HG02623 (cell line): ENCODE data around the gene TROAP.

ENCODE experiments used
- ATAC-seq: cut with Tn5 transposase; IDR thresholded peaks from one replicate; pipeline ENCODE4 v1.9.1; 2021; ENCODE audit warnings: moderate library complexity; ENCODE audit not compliant: unreplicated experiment

TROAP gene

DNA sequence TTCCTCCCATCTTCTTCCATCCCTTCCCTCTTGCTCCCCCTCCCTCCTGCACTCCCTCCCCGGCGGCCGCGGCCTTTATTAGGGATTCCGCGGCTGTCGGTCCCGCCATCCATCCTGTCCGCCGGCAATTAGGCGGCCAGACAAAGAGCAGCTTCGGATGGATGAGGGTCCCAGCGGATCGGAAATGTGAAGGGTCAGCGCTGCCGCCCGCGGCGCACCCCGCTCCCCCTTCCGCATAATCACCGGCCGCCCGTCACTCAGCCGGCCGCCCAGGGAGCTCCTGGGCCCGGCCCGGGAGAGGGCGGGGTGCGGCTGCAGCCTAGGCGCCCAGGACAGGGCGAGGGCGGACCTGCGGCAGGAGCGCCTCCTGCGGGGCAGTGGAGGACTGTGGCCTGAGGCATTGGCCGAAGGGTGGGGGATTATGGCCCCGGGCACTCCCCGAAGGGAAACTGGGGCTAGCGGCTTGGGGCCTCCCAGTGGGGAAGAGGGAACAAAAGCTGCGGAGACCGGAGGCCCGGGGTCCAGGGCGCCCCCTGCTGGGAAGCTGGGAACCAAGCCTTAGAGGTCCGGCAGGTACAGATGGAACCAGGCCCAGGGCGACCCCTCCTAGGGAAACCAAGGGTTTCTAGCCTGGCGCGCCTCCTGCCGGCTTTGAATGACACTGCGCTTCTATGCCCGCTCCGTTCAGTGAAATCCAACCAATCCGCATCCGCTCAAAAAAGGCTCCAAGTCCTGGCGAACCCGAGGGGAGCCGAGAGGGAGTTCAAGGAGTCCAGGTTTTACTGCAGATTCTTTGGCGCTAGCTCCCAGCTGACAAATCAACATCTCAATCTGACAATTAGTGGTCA lies 19.2 kb downstream of the TROAP start:
- peak; percentile 46 for ATAC-seq

DNA sequence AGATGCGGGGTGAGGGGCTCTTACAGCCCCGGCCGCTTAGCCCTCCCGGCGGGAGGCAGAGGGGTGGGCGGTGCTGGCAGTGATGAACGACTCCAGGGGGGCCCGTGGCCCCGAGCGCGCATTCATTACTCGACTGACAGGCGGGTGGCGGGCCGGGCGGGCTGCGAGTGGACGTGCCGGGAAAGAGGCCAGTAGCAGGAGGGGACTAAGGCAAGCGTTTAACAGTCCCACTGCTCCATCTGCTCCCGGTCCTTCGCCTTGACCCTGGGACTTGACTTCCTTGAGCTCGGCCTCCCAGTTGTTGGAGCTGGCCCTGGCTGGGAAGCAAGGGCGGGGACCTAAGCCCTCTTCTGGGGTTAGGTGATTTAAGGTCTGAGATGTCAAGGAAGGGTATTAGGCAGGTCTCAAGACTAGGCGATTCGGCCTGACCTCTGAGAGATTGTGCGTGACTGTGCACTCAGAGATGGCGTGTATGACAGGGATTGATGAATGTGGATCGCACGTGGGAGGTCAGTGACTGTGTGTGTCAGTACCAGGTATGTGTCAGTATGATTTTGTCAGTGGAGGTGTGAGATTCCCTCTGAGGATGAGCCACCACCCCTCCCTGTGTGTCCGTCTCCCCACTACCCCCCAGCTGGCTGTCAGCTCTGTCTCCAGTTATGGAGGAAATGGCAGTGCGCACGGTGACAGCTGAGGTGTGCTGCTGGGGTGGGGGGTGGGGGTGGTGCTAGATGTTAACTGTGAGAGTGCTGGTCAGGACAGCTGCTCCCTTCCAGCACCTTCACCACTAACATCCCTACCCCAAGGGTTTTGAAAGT lies 20.1 kb downstream of the TROAP start:
- no peak for ATAC-seq

DNA sequence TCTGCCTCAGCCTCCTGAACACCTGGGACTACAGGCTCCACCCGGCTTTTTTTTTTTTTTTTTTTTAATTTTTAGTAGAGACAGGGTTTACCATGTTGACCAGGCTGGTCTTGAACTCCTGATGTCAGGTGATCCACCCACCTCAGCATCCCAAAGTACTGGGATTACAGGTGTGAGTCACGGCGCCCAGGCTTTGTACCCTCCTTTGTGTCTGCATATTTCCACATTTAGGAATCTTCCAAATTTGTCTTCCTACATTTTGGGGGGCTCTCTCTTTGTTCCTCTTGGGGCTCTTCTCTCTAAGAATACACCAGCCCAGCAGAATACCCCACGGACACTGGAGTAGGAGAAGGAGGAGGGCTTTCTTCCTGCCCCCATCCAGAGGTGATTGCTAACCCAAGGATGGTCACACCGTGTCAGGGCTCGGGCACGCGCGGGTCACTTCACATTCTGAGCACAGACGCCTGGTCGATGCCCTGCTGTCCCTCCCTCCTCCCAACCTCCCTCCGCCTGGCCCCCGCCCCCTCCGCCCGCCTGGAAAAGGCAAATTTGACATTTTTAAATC lies 21.5 kb downstream of the TROAP start:
- ATAC-seq, result no peak

- ATAC-seq, result no peak
These were observed 22.2 kb downstream of the TROAP start for GRCh38 chr12:49345051-49345824.

DNA sequence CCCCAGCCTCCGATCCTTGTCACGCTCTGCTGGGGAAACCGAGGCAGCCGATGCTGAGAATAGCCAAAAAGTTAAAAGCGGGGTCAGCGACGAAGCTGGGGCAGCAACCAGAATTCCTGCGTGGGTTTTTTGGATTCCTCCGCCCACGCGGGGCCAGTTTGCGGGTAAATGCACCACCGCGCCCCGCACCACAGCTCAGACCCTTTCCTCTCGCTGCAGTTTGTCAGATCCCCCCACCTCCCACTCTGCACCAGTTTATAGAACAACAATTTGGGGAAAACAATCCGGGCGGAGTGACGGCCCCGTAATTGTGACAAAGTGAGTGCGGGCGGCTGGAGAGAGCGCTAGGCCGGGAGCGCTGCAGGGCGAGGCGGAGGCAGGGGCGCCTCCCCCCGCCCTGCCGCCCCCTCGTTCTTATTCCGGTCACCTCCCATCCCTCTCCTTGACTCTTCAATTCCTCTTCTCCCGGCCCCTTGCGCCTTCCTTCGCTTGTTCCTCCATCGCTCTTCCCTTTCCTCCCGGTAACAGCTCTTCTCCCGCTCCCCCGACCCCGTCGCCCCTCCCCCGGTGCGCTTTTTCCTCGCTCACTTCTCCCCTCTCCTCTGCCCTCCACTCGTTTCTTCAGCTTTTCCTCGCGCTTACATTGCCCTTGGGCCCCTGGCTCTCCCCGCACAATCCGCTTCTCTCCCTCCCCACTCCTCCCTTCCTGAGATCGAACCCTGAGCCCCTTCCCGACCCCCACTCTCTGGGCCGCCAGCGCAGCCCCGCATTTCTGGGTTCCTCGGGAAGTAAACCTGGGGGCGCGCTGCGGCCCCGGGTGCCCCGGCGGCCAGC lies 23.0 kb downstream of the TROAP start:
- no peak for ATAC-seq

DNA sequence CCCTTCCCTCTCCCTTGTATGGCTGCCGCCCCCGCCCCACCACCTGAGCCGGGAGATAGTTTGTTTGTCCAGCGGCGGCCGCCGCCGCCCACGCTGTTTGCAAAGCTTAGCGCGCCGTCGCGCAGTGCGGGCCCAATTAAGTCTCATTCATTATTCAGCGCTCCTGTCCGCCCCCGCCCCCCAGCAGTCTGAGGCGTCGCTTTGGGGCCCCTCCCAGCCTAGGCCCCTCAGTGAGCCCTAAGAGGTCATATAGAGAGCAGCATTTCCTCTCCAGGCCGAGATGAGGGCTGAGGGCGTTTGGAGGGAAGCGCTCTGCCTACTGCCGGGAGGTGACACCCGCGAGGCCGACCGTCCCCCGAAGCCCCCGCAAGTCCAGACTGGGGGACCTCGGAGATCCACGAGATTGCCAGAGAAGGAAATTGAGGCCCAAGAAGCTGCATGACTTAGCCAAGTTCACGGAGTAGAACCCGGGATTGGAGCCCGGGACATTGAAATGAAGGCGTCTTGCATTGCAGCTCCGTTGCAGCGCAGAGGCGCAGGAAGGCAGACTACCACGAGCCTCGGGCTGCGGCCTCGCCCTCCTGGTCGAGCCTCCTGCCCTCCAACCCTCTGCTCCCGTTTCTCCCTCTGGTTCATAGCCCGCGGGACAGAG lies 23.7 kb downstream of the TROAP start, which contains the start of gene DNAJC22:
DNAJC22 (plus strand) TSS at position 230 of the 652 bp plus-strand sequence. CDS start 1,985 bp downstream, outside the sequence.
- ATAC-seq, result no peak

DNA sequence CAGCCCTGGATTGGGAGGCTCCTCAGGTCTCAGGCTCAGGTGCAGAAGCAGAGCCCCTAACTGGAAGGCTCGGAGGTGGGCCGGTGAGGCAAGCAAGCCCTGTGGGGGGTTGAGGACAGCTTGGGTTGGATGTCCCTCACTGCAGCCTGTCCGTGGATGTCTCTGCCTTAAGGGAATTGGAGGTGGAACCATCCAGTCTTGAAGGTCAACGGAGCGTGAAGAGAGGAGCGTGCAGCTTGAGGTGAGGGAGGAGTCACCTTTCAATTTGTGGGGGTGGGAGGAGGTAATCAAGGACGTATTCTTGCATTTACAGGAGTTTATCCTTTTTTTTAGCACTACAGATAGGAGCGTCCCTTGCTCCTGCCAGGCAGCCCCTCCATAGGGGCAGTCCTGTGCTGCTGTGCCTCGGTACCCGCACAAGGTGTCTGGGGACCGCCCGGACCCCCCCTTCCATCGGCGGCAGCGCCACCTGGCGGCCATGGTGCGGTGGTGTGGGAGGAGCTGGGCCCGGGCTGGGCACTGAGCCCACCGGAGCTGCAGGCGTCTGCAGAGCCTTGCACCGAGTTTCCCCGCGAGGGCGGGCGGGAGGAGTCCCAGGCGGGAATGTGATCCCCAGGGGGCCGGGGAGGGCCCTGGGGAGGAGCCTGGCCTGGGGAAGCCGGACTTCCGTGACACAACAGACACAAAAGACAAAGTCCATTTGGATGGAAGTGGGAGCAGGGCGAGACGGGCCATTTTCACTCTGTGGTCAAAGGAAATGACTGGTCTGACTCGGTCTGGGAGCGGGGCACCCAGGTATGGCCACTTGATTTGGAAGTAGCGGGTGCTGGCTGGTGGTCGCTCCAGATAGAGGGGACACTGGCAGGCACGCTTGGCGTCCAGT lies 24.5 kb downstream of the TROAP start:
- no peak for ATAC-seq

- no peak for ATAC-seq
These were observed 25.7 kb downstream of the TROAP start for GRCh38 chr12:49348781-49349180.

DNA sequence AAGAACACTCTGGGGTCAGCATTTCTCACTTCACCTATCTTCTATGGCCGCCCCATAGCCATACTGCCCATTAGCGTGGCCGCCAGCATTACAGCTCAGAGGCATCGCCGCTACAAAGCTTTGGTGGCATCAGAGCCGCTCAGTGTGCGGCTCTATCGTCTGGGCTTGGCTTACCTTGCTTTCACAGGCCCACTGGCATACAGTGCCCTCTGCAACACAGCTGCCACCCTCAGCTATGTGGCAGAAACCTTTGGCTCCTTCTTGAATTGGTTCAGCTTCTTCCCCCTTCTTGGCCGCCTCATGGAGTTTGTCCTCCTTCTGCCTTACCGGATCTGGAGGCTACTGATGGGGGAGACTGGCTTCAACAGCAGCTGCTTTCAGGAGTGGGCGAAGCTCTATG lies 26.2 kb downstream of the TROAP start:
- no peak for ATAC-seq

- no peak for ATAC-seq
These were observed 29.3 kb downstream of the TROAP start for GRCh38 chr12:49352351-49352750.

DNA sequence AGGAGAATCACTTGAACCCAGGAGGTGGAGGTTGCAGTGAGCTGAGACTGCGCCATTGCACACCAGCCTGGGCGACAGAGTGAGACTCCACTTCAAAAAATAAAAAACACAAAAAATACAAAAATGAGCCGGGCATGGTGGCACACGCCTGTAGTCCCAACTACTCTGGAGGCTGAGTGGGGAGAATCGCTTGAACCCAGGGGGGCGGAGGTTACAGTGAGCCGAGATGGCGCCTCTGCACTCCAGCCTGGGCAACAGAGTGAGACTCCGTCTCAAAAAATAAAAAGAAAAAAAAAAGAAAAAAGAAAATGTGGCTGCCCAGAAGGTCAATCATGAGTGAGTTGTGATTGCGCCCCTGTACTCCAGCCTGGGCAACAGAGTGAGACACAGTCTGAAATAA lies 32.9 kb downstream of the TROAP start:
- no peak for ATAC-seq

DNA sequence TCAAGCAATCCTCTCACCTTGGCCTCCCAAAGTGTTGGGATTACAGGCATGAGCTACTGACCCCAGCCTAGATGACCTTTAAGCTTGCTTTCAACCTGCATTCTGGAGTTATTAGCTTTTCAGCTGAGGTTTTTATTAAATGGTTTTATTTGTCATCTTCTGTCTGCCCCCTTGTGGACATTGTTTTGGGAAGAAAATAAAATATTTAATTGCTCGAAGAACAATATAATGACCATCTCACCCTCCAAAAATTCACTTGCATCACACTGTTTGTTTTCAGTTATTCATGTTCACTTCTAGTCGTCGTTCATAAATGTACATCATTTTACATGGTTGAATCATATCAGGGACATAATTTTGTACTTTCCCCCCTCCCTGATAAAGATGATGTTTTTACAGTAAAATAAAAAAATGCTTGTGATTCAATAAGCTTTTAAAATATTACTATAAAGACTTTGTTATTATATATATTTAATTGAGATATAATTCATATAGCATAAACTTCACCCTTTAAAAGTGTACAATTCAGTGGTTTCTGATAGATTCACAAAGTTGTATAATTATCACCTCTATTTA lies 34.1 kb downstream of the TROAP start:
- ATAC-seq, result no peak

DNA sequence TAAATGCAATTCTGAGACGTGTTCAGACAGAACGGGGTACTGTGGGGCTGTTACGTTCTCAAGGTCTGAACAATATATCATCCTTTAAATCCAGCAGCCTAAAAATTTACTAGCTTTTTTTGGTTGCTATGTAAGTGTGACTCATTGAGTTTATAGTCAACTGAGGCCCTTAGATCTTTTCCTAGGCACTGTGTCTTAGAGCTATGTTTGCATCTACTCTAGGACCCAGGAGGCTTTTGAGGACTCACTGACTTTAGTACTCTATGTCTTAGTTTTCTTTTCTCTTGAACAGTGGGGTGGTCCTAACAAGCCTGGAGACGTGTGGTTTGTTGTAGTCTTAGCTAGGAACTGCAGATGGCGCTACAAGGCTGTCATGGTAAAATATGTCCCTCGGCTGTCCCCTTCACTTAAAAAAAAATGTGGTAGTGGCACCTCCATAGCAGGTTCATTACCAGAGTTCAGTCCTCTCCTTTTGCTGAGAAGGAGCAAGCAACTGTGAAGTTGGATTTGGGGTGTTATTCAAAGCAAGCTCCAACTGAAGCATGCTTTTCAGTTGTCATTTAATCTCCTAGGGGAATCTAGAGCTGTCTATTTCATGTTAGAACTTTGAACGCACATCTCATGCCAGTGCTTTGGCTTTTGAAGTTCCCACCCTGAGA lies 35.6 kb downstream of the TROAP start:
- no peak for ATAC-seq

GRCh38 chr12:49359671-49360070 lies 36.6 kb downstream of the TROAP start:
- no peak for ATAC-seq

GRCh38 chr12:49362077-49362476 lies 39.0 kb downstream of the TROAP start:
- ATAC-seq, result no peak

DNA sequence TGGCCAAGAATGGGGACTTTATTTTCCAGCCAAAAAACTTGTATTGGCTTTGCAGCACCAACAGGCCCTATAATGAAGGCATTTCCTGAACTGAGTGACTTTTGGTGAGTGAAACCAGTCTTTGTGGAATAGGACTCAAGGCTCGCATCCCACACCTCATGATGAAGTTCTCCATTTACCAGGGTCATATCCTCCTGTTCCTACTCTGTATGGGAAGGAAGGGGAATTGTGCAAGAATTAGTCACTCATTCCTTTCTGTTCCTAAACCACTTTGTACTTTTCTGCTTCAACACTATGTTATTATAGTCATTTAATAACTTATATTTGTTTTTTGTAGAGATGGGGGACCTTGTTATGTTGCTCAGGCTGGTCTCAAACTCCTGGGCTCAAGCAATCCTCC lies 41.9 kb downstream of the TROAP start:
- no peak for ATAC-seq

DNA sequence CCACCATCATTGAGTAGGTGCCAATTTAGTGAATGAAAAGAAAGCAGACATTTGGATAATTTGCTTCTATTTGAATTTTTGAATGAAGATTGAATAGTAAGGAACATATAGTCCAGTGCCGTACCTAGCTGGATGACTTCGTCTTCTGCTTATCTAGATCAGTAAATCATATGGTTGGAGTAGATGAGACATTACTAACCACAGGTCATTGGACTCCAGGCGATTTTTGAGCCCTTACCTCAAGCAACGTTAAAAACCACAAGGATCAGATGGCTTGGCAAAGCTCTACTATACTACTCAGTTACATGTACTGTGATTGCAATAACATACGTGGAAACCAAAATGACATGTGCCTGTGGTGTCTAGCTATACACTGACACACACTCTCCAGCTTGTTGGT lies 42.5 kb downstream of the TROAP start:
- no peak for ATAC-seq
